Activated B cell treated with CpG ODN at 0.5 μM for 24 hours (primary cell): ENCODE results near the gene YRDC. TPM values are rescaled to one million over a fixed set of nuclear protein-coding genes. Genes with fewer than 3 reads are reported as not detected.
A peak's percentile ranks its signal among the peaks of the same experiment; 100 is the strongest.

Source experiments
- ATAC-seq: fragments of 200-7000 bp; cut with Tn5 transposase; one replicate; pipeline ENCODE4 v1.10.0; 2021; ENCODE audit warnings: low read depth, mild to moderate bottlenecking, moderate library complexity
- CTCF ChIA-PET: fragments of 350-600 bp; sonication (Branson Sonifier 250); formaldehyde crosslinking; loops from one replicate; lab custom pipeline; 2021; ENCODE audit warnings: antibody characterized with exemption; lab: Charles Lee
- POLR2A ChIA-PET: fragments of 350-600 bp; sonication (Branson Sonifier 250); formaldehyde crosslinking; loops from one replicate; lab custom pipeline; 2021; ENCODE audit warnings: antibody characterized with exemption; lab: Charles Lee
- DNase-seq: peaks from one replicate; pipeline ENCODE4 v3.0.0; 2022
- H3K27ac Mint-ChIP-seq: one replicate; pipeline ENCODE4 v1.8.0; 2020; ENCODE audit warnings: mixed read lengths
- H3K27me3 Mint-ChIP-seq: one replicate; pipeline ENCODE4 v1.8.0; 2021; ENCODE audit warnings: mixed read lengths
- H3K36me3 Mint-ChIP-seq: one replicate; pipeline ENCODE4 v1.8.0; 2021; ENCODE audit warnings: low read depth, mixed read lengths
- H3K4me1 Mint-ChIP-seq: one replicate; pipeline ENCODE4 v1.8.0; 2021; ENCODE audit warnings: mixed read lengths
- H3K4me3 Mint-ChIP-seq: one replicate; pipeline ENCODE4 v1.8.0; 2020; ENCODE audit warnings: mild to moderate bottlenecking, mixed read lengths
- H3K9me3 Mint-ChIP-seq: one replicate; pipeline ENCODE4 v1.8.0; 2020; ENCODE audit warnings: mixed read lengths
- intact Hi-C: fragments of 100-400 bp; cut with micrococcal nuclease; formaldehyde crosslinking; loops from one replicate; pipeline ENCODE4 v1.15.1; 2024
- total RNA-seq: library from RNA; stranded (reverse); gene quantifications from 2 replicates; pipeline ENCODE4 v1.2.3, GENCODE V29; 2022
- TF ChIP-seq, protein P1 (sequence below): fragments of 200-600 bp; IDR thresholded peaks from one replicate; pipeline ENCODE4 v1.8.0; 2022; ENCODE audit warnings: antibody characterized with exemption, mild to moderate bottlenecking

YRDC gene
- total RNA-seq, 1 donor from 2014 or later = 24.2 TPM

DNA sequence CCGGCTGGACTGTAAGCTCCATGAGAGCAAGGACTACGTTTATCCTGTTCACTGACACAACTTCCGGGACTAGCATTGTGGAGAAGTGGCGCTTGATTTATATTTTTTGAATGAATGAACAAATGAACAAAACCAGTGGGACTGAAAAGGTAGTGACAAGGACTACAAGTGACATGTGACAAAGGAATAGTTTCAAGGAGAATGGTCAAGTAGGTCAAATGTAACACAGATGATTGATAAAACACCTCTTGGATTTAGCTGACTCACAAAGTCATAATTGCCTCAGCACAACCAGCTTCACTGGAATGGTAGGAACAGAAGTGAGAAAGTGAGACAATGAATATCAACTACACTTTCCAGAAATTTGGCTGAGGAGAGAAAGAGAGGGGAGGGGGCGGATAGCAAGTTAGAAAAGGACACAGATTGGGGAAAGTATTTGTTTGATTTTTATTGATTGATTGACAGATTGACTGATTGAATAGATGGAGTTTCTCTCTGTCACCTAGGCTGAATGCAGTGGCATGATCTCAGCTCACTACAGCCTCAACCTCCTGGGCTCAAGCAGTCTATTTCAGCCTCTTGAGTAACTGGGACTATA lies 37.1 kb upstream of the YRDC start:
- ChIA-PET CTCF (interaction anchor here (1.0 kb wide), 1 partner anchor 15 kb away, joined by 7 read pairs; no protein-coding TSS in a partner anchor), POLR2A (interaction anchor here (2.3 kb wide), 1 partner anchor 14 kb away, joined by 11 read pairs; the partner anchor contains the start of gene MTF1)
- H3K36me3 Mint-ChIP-seq = peaks cover 50% of the 10 kb centered on the region
- intact Hi-C loops = no loop called here
- ATAC-seq = no peak
- peak overlapping the region; percentile 30 for H3K27ac Mint-ChIP-seq
- no peak for DNase-seq
- H3K27me3 Mint-ChIP-seq = no peaks in the 10 kb centered on the region
- H3K4me1 Mint-ChIP-seq = peaks cover 32% of the 10 kb centered on the region
- H3K4me3 Mint-ChIP-seq = no peak overlapping the region
- H3K9me3 Mint-ChIP-seq = no peaks in the 10 kb centered on the region
- TF ChIP-seq, protein P1, sequence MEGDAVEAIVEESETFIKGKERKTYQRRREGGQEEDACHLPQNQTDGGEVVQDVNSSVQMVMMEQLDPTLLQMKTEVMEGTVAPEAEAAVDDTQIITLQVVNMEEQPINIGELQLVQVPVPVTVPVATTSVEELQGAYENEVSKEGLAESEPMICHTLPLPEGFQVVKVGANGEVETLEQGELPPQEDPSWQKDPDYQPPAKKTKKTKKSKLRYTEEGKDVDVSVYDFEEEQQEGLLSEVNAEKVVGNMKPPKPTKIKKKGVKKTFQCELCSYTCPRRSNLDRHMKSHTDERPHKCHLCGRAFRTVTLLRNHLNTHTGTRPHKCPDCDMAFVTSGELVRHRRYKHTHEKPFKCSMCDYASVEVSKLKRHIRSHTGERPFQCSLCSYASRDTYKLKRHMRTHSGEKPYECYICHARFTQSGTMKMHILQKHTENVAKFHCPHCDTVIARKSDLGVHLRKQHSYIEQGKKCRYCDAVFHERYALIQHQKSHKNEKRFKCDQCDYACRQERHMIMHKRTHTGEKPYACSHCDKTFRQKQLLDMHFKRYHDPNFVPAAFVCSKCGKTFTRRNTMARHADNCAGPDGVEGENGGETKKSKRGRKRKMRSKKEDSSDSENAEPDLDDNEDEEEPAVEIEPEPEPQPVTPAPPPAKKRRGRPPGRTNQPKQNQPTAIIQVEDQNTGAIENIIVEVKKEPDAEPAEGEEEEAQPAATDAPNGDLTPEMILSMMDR = no peak

DNA sequence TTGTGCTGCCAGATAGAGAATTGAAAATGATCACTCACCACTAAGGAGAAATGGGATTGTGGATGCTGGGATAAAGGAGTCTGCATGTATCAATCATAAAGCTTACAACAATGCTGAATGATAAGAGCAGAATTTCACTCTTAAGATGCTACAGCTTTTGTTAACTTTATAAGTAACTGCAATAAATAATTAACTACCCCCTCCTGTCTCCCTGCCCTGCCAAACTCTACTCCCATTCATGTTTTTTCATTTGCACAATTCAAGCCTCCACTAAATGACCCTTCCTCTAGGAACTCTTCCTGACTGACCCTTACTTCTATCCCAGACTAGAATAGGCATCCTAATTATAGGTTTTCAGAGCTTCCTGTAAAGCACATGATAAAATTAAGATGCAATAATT lies 36.5 kb upstream of the YRDC start:
- Mint-ChIP-seq H3K4me1 (peaks cover 32% of the 10 kb centered on the region), H3K27ac (no peak overlapping the region), H3K9me3 (no peaks in the 10 kb centered on the region), H3K4me3 (no peak overlapping the region), H3K36me3 (peaks cover 57% of the 10 kb centered on the region), H3K27me3 (no peaks in the 10 kb centered on the region)
- no peak for DNase-seq
- intact Hi-C loops = no loop called here
- ChIA-PET POLR2A (interaction anchor here (2.3 kb wide), 1 partner anchor 15 kb away, joined by 11 read pairs; the partner anchor contains the start of gene MTF1), CTCF (interaction anchor here (1.0 kb wide), 1 partner anchor 16 kb away, joined by 7 read pairs; no protein-coding TSS in a partner anchor)
- TF ChIP-seq, protein P1 = no peak
- no peak for ATAC-seq

DNA sequence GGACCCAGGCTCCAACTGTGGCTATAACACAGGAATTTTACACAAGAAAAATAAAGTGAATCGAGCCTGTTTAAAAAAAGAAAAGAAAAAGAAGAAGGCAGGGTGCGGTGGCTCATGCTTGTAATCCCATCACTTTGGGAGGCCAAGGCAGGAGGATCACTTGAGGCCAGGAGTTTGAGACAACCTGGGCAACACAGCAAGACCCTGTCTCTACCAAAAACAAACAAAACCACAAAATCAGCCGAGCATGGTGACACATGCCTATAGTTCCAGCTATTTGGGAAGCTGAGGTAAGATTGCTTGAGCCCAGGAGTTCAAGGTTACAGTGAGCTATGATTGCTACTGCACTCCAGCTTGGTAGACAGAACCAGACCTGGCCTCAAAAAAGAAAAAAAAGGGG lies 33.6 kb upstream of the YRDC start:
- H3K36me3 Mint-ChIP-seq = peaks cover 77% of the 10 kb centered on the region

DNA sequence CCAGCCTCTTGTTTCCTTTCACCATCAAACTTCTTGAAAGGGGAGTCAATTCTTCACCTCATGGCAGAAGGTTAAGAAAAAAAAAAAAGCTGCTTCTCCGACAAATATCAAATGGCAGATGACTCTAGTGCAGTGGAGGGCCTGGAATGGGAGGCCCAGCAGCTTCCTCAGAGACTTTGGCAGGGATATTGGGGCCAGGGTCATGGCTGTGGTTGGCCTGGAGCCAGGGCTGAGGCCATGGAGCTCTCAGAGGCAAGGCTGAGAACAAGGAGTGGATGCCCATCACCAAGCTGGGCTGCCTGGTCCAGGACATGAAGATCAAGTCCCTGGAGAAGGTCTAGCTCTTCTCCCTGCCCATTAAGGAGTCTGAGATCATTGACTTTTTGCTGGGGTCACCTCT lies 32.7 kb upstream of the YRDC start:
- ATAC-seq (no peak), DNase-seq (no peak)
- POLR2A ChIA-PET = interaction anchor here (1.1 kb wide), 1 partner anchor 18 kb away, joined by 6 read pairs; no protein-coding TSS in a partner anchor
- H3K4me3 Mint-ChIP-seq = no peak overlapping the region
- TF ChIP-seq, protein P1 = no peak
- H3K27ac Mint-ChIP-seq = no peak overlapping the region
- H3K9me3 Mint-ChIP-seq = no peaks in the 10 kb centered on the region
- CTCF ChIA-PET = no interaction called here
- H3K36me3 Mint-ChIP-seq = peaks cover 76% of the 10 kb centered on the region
- peaks cover 8% of the 10 kb centered on the region for H3K4me1 Mint-ChIP-seq
- intact Hi-C loops = no loop called here
- H3K27me3 Mint-ChIP-seq = no peaks in the 10 kb centered on the region

More for the DNA sequence above, 33.6 kb upstream of the YRDC start:
- no peak overlapping the region for H3K27ac Mint-ChIP-seq
- H3K4me3 Mint-ChIP-seq = no peak overlapping the region
- H3K27me3 Mint-ChIP-seq = no peaks in the 10 kb centered on the region
- CTCF ChIA-PET = no interaction called here
- ATAC-seq (no peak), DNase-seq (no peak)
- H3K4me1 Mint-ChIP-seq = peaks cover 17% of the 10 kb centered on the region
- POLR2A ChIA-PET = interaction anchor here (0.7 kb wide), 1 partner anchor 24 kb away, joined by 4 read pairs; no protein-coding TSS in a partner anchor
- TF ChIP-seq, protein P1 = no peak
- intact Hi-C loops = no loop called here
- H3K9me3 Mint-ChIP-seq = no peaks in the 10 kb centered on the region

DNA sequence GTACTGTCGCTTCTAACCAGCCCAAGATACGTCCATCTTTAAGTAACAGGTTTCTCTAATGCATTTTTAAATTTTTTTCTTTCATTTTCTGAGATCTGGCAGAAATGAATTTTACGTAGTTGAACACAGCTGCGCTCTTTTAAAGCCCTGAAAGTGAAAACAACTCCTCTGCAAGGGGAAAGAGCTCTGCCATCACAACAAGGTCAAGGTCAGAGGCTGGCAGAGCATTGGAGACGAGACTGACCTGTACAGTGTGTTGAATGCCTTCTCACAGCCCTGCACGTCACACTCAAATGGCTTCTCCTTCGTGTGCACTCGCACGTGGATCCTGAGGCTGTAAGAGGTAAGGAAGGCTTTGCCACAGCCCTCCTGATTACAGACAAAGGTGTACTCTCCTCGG lies 31.7 kb upstream of the YRDC start:
- CTCF ChIA-PET = no interaction called here
- TF ChIP-seq, protein P1 = no peak
- DNase-seq = no peak
- H3K4me1 Mint-ChIP-seq = no peaks in the 10 kb centered on the region
- peaks cover 79% of the 10 kb centered on the region for H3K36me3 Mint-ChIP-seq
- H3K27ac Mint-ChIP-seq = no peak overlapping the region
- POLR2A ChIA-PET = no interaction called here
- intact Hi-C loops = no loop called here
- no peak overlapping the region for H3K4me3 Mint-ChIP-seq
- no peak for ATAC-seq
- H3K9me3 Mint-ChIP-seq = no peaks in the 10 kb centered on the region
- H3K27me3 Mint-ChIP-seq = no peaks in the 10 kb centered on the region
